Endothelial cell of umbilical vein (primary cell): ENCODE results near the gene NID2. TPM values are rescaled to one million over a fixed set of nuclear protein-coding genes. Genes with fewer than 3 reads are reported as not detected.

Experiments used
- BruUV-seq: library from RNA; stranded (reverse); fragments of 400-500 nt; replicated peaks from 2 replicates; lab custom pipeline; 2021; lab: Mats Ljungman, UMichigan
- CTCF ChIA-PET: fragments of 300-600, 350-600 bp; sonication (Branson Sonifier 250); formaldehyde crosslinking; loops from one replicate; lab custom pipeline; 2021; ENCODE audit warnings: antibody characterized with exemption, inconsistent platforms; lab: Charles Lee
- POLR2A ChIA-PET: fragments of 300-600, 350-600 bp; sonication (Branson Sonifier 250); formaldehyde crosslinking; loops from one replicate; lab custom pipeline; 2021; ENCODE audit warnings: antibody characterized with exemption, inconsistent platforms; lab: Charles Lee
- DNase-seq: peaks from one replicate; pipeline ENCODE4 v3.0.0-alpha.2; 2011; ENCODE audit warnings: low read depth, low spot score
- FAIRE-seq: peaks from 2 replicates; lab custom pipeline; 2011; peaks lifted over from hg19 to GRCh38; lab: Jason Lieb, UNC
- H2AFZ ChIP-seq: 2 replicates; pipeline ENCODE4 v1.6.0; 2012; ENCODE audit warnings: low read depth, low read length, control low read depth, inconsistent platforms
- H3K27ac ChIP-seq: 2 replicates; pipeline ENCODE4 v1.5.1; 2011; ENCODE audit warnings: low read depth, mild to moderate bottlenecking, control low read depth, low read length, moderate library complexity; ENCODE audit not compliant: insufficient read depth
- H3K27me3 ChIP-seq, 2 experiments: 2 replicates each; pipeline versions ENCODE4 v1.6.0 to v1.6.1; 2011; ENCODE audit warnings: low read length in 2 of 2, mixed read lengths in 1 of 2; ENCODE audit not compliant: control insufficient read depth in 2 of 2, insufficient read depth in 2 of 2
- H3K36me3 ChIP-seq, 2 experiments: 2 replicates in 1 of 2; 3 replicates in 1 of 2; pipeline ENCODE4 v1.5.1; 2011; ENCODE audit warnings: low read length in 2 of 2, mild to moderate bottlenecking in 1 of 2, moderate library complexity in 1 of 2; ENCODE audit not compliant: control insufficient read depth in 2 of 2, insufficient read depth in 2 of 2; ENCODE audit errors: extremely low read depth in 1 of 2
- H3K4me1 ChIP-seq: 3 replicates; pipeline ENCODE4 v1.5.1; 2011; ENCODE audit warnings: mild to moderate bottlenecking, low read length; ENCODE audit not compliant: control insufficient read depth, insufficient read depth; ENCODE audit errors: extremely low read depth
- H3K4me2 ChIP-seq: 2 replicates; pipeline ENCODE4 v1.6.1; 2011; ENCODE audit warnings: low read length, control low read depth, mixed read lengths; ENCODE audit not compliant: insufficient read depth
- H3K4me3 ChIP-seq, 3 experiments: fragments of 200-600 bp in 1 of 3; sonication (generic), shearing (Covaris generic) in 1 of 3; replicated peaks in 1 of 3; 2 replicates each; pipeline ENCODE4 v1.5.1; 2011 to 2016; ENCODE audit warnings: control low read depth in 3 of 3, low read length in 3 of 3, mild to moderate bottlenecking in 2 of 3, inconsistent platforms in 1 of 3, low read depth in 1 of 3, moderate library complexity in 1 of 3; ENCODE audit not compliant: insufficient read depth in 1 of 3
- H3K79me2 ChIP-seq: 2 replicates; pipeline ENCODE4 v1.6.0; 2012; ENCODE audit warnings: low read length, inconsistent platforms; ENCODE audit not compliant: control insufficient read depth, insufficient read depth
- H3K9ac ChIP-seq: replicated peaks from 2 replicates; pipeline ENCODE3; 2011; ENCODE audit warnings: low read length, control low read depth; ENCODE audit not compliant: insufficient read depth; ENCODE audit errors: extremely low read depth
- H3K9me1 ChIP-seq: replicated peaks from 3 replicates; pipeline ENCODE4 v1.6.0; 2011; ENCODE audit warnings: mild to moderate bottlenecking, low read length; ENCODE audit not compliant: control insufficient read depth, insufficient read depth; ENCODE audit errors: extremely low read depth
- H3K9me3 ChIP-seq: replicated peaks from 2 replicates; pipeline ENCODE4 v1.5.1; 2012; ENCODE audit warnings: low read length, inconsistent platforms; ENCODE audit not compliant: control insufficient read depth, insufficient read depth
- H4K20me1 ChIP-seq: replicated peaks from 2 replicates; pipeline ENCODE3; 2011; ENCODE audit warnings: mild to moderate bottlenecking, low read length; ENCODE audit not compliant: control insufficient read depth, insufficient read depth; ENCODE audit errors: extremely low read depth
- CTCF ChIP-seq, 2 donors: IDR thresholded peaks; 1 replicate in 1 of 2; 2 replicates in 1 of 2; pipeline ENCODE4 v1.5.1; 2011; ENCODE audit warnings: low read length in 2 of 2, mild to moderate bottlenecking in 2 of 2, moderate library complexity in 2 of 2, control low read depth in 1 of 2, inconsistent platforms in 1 of 2, low read depth in 1 of 2; ENCODE audit not compliant: insufficient read depth in 1 of 2; ENCODE audit errors: extremely low read depth in 1 of 2
- EZH2 ChIP-seq: IDR thresholded peaks from 2 replicates; pipeline ENCODE4 v1.6.1; 2012; ENCODE audit warnings: borderline replicate concordance, low read depth, mild to moderate bottlenecking, moderate library complexity, low read length, inconsistent platforms; ENCODE audit not compliant: severe bottlenecking
- FOS ChIP-seq: IDR thresholded peaks from 2 replicates; pipeline ENCODE4 v1.6.1; 2011; ENCODE audit warnings: mild to moderate bottlenecking, low read length, moderate library complexity, borderline replicate concordance; ENCODE audit not compliant: insufficient read depth
- GATA2 ChIP-seq: IDR thresholded peaks from 2 replicates; pipeline ENCODE4 v1.7.0; 2011; ENCODE audit warnings: low read depth, mild to moderate bottlenecking, moderate library complexity, mixed read lengths, low read length; ENCODE audit not compliant: insufficient read length, insufficient read depth
- JUN ChIP-seq: IDR thresholded peaks from 2 replicates; pipeline ENCODE4 v1.6.1; 2011; ENCODE audit warnings: borderline replicate concordance, low read depth; ENCODE audit not compliant: insufficient read length, insufficient read depth
- MAX ChIP-seq: IDR thresholded peaks from 2 replicates; pipeline ENCODE4 v1.6.1; 2011; ENCODE audit not compliant: insufficient read depth, insufficient read length
- MYC ChIP-seq: IDR thresholded peaks from one replicate; pipeline ENCODE4 v1.6.1; 2011; ENCODE audit warnings: mild to moderate bottlenecking, low read depth, low read length
- POLR2A ChIP-seq: IDR thresholded peaks from 2 replicates; pipeline ENCODE4 v1.6.1; 2012; ENCODE audit warnings: low read depth, mild to moderate bottlenecking, control low read depth, low read length
- POLR2AphosphoS5 ChIP-seq: IDR thresholded peaks from 2 replicates; pipeline ENCODE4 v1.6.1; 2012; ENCODE audit warnings: low read depth, mild to moderate bottlenecking, control low read depth, low read length, moderate library complexity; ENCODE audit not compliant: insufficient read depth
- dilution Hi-C: fragments of 300-500 bp; cut with MboI; formaldehyde crosslinking; loops from one replicate; pipeline ENCODE4 v1.15.0; 2019; ENCODE audit warnings: low sequenced_read_pairs; ENCODE audit not compliant: extremely low pct_ligation_motif_present
- intact Hi-C: fragments of 100-400 bp; cut with micrococcal nuclease; formaldehyde crosslinking; loops from one replicate; pipeline ENCODE4 v1.10.0; 2022
- polyA plus RNA-seq, 4 experiments: library from polyadenylated mRNA; depleted of rRNA in 3 of 4; stranded (reverse) in 3 of 4; unstranded in 1 of 4; fragments of >200 nt; gene quantifications; 2 replicates each; pipeline versions ENCODE4 v1.2.1 to v1.2.3, GENCODE V29; 2011 to 2012; ENCODE audit warnings: missing spikeins in 1 of 4
- total RNA-seq: library from RNA; stranded (reverse); gene quantifications from 2 replicates; pipeline ENCODE4 v1.2.3, GENCODE V29; 2021

Gene NID2
- total and polyA plus RNA-seq, 2 donors (not counting 3 experiments of a cell fraction or from before 2014, with no cell fraction given): 22.5 to 56.7 TPM

- dilution Hi-C loops: no loop called here
- CTCF ChIA-PET: interaction anchor here (1.2 kb wide), 1 partner anchor 14 kb away, joined by 3 read pairs; no protein-coding TSS in a partner anchor
Measured at GRCh38 chr14:52089218-52089617, 20.4 kb upstream of the NID2 start.

More at GRCh38 chr14:52089218-52089617, 20.4 kb upstream of the NID2 start:
- Histone ChIP-seq H2AFZ (no peak overlapping the region), H4K20me1 (no peaks in the 10 kb centered on the region), H3K4me2 (no peak overlapping the region), H3K4me3 (no peak overlapping the region), H3K9me3 (no peaks in the 10 kb centered on the region), H3K79me2 (no peaks in the 10 kb centered on the region), H3K4me1 (no peaks in the 10 kb centered on the region), H3K36me3 (no peaks in the 10 kb centered on the region), H3K9me1 (no peaks in the 10 kb centered on the region), H3K27ac (no peak overlapping the region), H3K9ac (no peak overlapping the region), H3K27me3 (peaks cover 10 to 11% of the 10 kb centered on the region in 2 experiments)
- intact Hi-C loops: no loop called here
- POLR2A ChIA-PET: no interaction called here
- DNase-seq (no peak), FAIRE-seq (no peak)
- no peak for TF ChIP-seq FOS
- TF ChIP-seq GATA2: no peak
- TF ChIP-seq POLR2AphosphoS5: no peak
- TF ChIP-seq MYC: no peak
- TF ChIP-seq MAX: no peak
- no peak for TF ChIP-seq EZH2
- no peak for TF ChIP-seq POLR2A
- no peak for TF ChIP-seq JUN
- no peak for TF ChIP-seq CTCF (IDR thresholded peaks at IDR 0.05; ENCODE audit: extremely low read depth in 1 of 2, insufficient read depth in 1 of 2, low read depth in 1 of 2, low read length in 2 of 2)
- BruUV-seq: no TSS peak
